HepG2 (cell line): Measurements from ENCODE around the gene HECTD2. TPM values are rescaled to one million over a fixed set of nuclear protein-coding genes. Genes with fewer than 3 reads are reported as not detected.

Experiments
- ATAC-seq: fragments of 200-7000 bp; cut with Tn5 transposase; 3 replicates; pipeline ENCODE4 v1.9.1; 2020; ENCODE audit warnings: mild to moderate bottlenecking, moderate library complexity
- BruUV-seq: library from RNA; stranded (reverse); fragments of 400-500 nt; replicated peaks from 2 replicates; lab custom pipeline; 2021; lab: Mats Ljungman, UMichigan
- CTCF ChIA-PET: fragments of 300-600 bp; formaldehyde crosslinking; extraction: SDS; loops from one replicate; lab custom pipeline; 2021; ENCODE audit warnings: low total read pairs, inconsistent platforms, low intra/inter-chr PET ratio; lab: Yijun Ruan, JAX
- POLR2A ChIA-PET: fragments of 350-600 bp; sonication (Branson Sonifier 250); formaldehyde crosslinking; loops from one replicate; lab custom pipeline; 2020; ENCODE audit warnings: antibody characterized with exemption, inconsistent platforms; lab: Yijun Ruan, JAX
- DNase-seq: peaks from one replicate; pipeline ENCODE4 v3.0.0-alpha.2; 2015; ENCODE audit warnings: low spot score
- FAIRE-seq: peaks from 3 replicates; lab custom pipeline; 2011; peaks lifted over from hg19 to GRCh38; lab: Jason Lieb, UNC
- H2AFZ ChIP-seq: one replicate; pipeline ENCODE4 v1.6.1; 2011; ENCODE audit warnings: low read length, inconsistent platforms
- H3K27ac ChIP-seq: fragments of 300-600 bp; 3 replicates; pipeline ENCODE4 v1.8.0; 2011; ENCODE audit warnings: mixed run types, mild to moderate bottlenecking, mixed read lengths, low read length, inconsistent platforms; ENCODE audit not compliant: insufficient read depth; ENCODE audit errors: extremely low read length
- H3K27me3 ChIP-seq, 2 experiments: fragments of 200-600 bp in 1 of 2; 2 replicates in 1 of 2; 3 replicates in 1 of 2; pipeline versions ENCODE4 v1.6.0 to v1.8.0; 2011; ENCODE audit warnings: low read length in 2 of 2, mild to moderate bottlenecking in 2 of 2, moderate library complexity in 2 of 2, inconsistent platforms in 1 of 2; ENCODE audit not compliant: insufficient read depth in 2 of 2, control insufficient read depth in 1 of 2
- H3K36me3 ChIP-seq, 2 experiments: fragments of 200-600 bp in 1 of 2; replicated peaks in 1 of 2; 2 replicates in 1 of 2; 3 replicates in 1 of 2; pipeline versions ENCODE4 v1.5.1 to v1.8.0; 2011; ENCODE audit warnings: low read length in 2 of 2, inconsistent platforms in 1 of 2; ENCODE audit not compliant: insufficient read depth in 2 of 2, control insufficient read depth in 1 of 2
- H3K4me1 ChIP-seq: 2 replicates; pipeline ENCODE4 v1.5.1; 2012; ENCODE audit warnings: low read length, inconsistent platforms; ENCODE audit not compliant: insufficient read depth
- H3K4me2 ChIP-seq: 2 replicates; pipeline ENCODE4 v1.6.0; 2011; ENCODE audit warnings: low read depth, low read length, inconsistent platforms
- H3K4me3 ChIP-seq, 3 experiments: fragments of 200-600 bp in 1 of 3; sonication (generic), shearing (Covaris generic) in 1 of 3; replicated peaks in 1 of 3; 2 replicates each; pipeline ENCODE4 v1.5.1; 2011 to 2016; ENCODE audit warnings: low read length in 3 of 3, inconsistent platforms in 2 of 3, low read depth in 2 of 3, mild to moderate bottlenecking in 2 of 3, control low read depth in 1 of 3, mixed read lengths in 1 of 3; ENCODE audit not compliant: insufficient read depth in 1 of 3
- H3K79me2 ChIP-seq: one replicate; pipeline ENCODE4 v1.6.1; 2011; ENCODE audit warnings: low read length, inconsistent platforms; ENCODE audit not compliant: insufficient read depth
- H3K9ac ChIP-seq: 2 replicates; pipeline ENCODE4 v1.6.0; 2011; ENCODE audit warnings: mild to moderate bottlenecking, low read depth, low read length, inconsistent platforms; ENCODE audit not compliant: insufficient read depth
- H3K9me3 ChIP-seq: 2 replicates; pipeline ENCODE4 v1.5.1; 2012; ENCODE audit warnings: mild to moderate bottlenecking, low read length
- H4K20me1 ChIP-seq: 2 replicates; pipeline ENCODE4 v1.6.0; 2011; ENCODE audit warnings: inconsistent platforms, mild to moderate bottlenecking, low read length, moderate library complexity; ENCODE audit not compliant: insufficient read depth
- BORCS8-MEF2B ChIP-seq: sonication (generic); formaldehyde crosslinking; IDR thresholded peaks from 2 replicates; pipeline ENCODE4 v1.8.0; 2022; ENCODE audit warnings: mild to moderate bottlenecking, missing genetic modification reagents
- FOXO1 ChIP-seq: sonication (generic); formaldehyde crosslinking; IDR thresholded peaks from 2 replicates; pipeline ENCODE4 v1.4.0; 2020; ENCODE audit warnings: missing genetic modification reagents
- KAT2B ChIP-seq: fragments of 150-350 bp; IDR thresholded peaks from 2 replicates; pipeline ENCODE4 v1.6.1; 2014; ENCODE audit warnings: low read depth, low read length, borderline replicate concordance
- MLXIP ChIP-seq: sonication (generic); formaldehyde crosslinking; IDR thresholded peaks from 2 replicates; pipeline ENCODE4 v1.9.0; 2021; ENCODE audit warnings: missing genetic modification reagents, borderline replicate concordance
- PCBP2 ChIP-seq: fragments of 200-400 bp; formaldehyde crosslinking; optimal IDR thresholded peaks from 2 replicates; pipeline ENCODE3; 2018; ENCODE audit warnings: low read length, low read depth; ENCODE audit not compliant: poor library complexity, severe bottlenecking
- PHF5A ChIP-seq: IDR thresholded peaks from one replicate; pipeline ENCODE4 v1.6.1; 2018; ENCODE audit warnings: low read depth, missing genetic modification reagents; ENCODE audit not compliant: unreplicated experiment
- RFXANK ChIP-seq: IDR thresholded peaks from 2 replicates; pipeline ENCODE4 v1.6.1; 2016
- SMARCE1 ChIP-seq: fragments of 450-650 bp; IDR thresholded peaks from 2 replicates; pipeline ENCODE4 v1.6.1; 2017; ENCODE audit warnings: borderline replicate concordance
- ZMYM4 ChIP-seq: sonication (generic); formaldehyde crosslinking; IDR thresholded peaks from 2 replicates; pipeline ENCODE4 v1.8.1; 2023; ENCODE audit warnings: mild to moderate bottlenecking, missing genetic modification reagents
- ZNF441 ChIP-seq: sonication (generic); formaldehyde crosslinking; IDR thresholded peaks from 2 replicates; pipeline ENCODE4 v1.7.0; 2021; ENCODE audit warnings: missing genetic modification reagents, borderline replicate concordance
- ZNF589 ChIP-seq: sonication (generic); formaldehyde crosslinking; conservative IDR thresholded peaks from 2 replicates; pipeline ENCODE4 v1.8.0; 2022; ENCODE audit warnings: mild to moderate bottlenecking, moderate library complexity, missing genetic modification reagents
- ZNF687 ChIP-seq: sonication (generic); formaldehyde crosslinking; IDR thresholded peaks from 2 replicates; pipeline ENCODE4 v1.5.1; 2020; ENCODE audit warnings: mild to moderate bottlenecking, missing genetic modification reagents, moderate library complexity
- WGBS: methylation state at CpG from one replicate; pipeline ENCODE4 v1.1.6; 2017; ENCODE audit warnings: low lambda C conversion rate; 5-methylcytosine and 5-hydroxymethylcytosine counted together
- in situ Hi-C: cut with HindIII; loops from 2 replicates; pipeline ENCODE4 v1.10.0; 2017; ENCODE audit warnings: low pct_unique_long_range_greater_than_20kb; ENCODE audit not compliant: extremely low pct_ligation_motif_present
- intact Hi-C: fragments of 100-400 bp; cut with micrococcal nuclease; formaldehyde crosslinking; loops from one replicate; pipeline ENCODE4 v1.10.0; 2022; ENCODE audit not compliant: unreplicated experiment
- polyA plus RNA-seq, 8 experiments: library from polyadenylated mRNA; depleted of rRNA in 3 of 8; stranded (reverse) in 7 of 8; unstranded in 1 of 8; fragments of >200 nt; fragmentation: Illumina TruSeq in 4 of 8; extraction: Trizol in 4 of 8; gene quantifications; 2 replicates each; pipeline versions ENCODE4 v1.2.1 to v1.2.3, GENCODE V29; 2011 to 2016; ENCODE audit warnings: low read depth in 4 of 8, missing spikeins in 1 of 8, mixed read lengths in 1 of 8; ENCODE audit not compliant: insufficient read depth in 1 of 8
- total RNA-seq, 5 experiments: library from RNA; depleted of rRNA; stranded (reverse); fragments of >200 nt; fragmentation: Illumina TruSeq; extraction: Trizol; gene quantifications; 2 replicates each; pipeline ENCODE4 v1.2.3, GENCODE V29; 2016; ENCODE audit warnings: low read depth in 1 of 5
- TF ChIP-seq, protein P1 (sequence below): sonication (generic); formaldehyde crosslinking; IDR thresholded peaks from 2 replicates; pipeline ENCODE4 v1.4.0; 2020; ENCODE audit warnings: missing genetic modification reagents

The HECTD2 gene
- total and polyA plus RNA-seq, 2 of the 13 experiments (the other 11 are each of a cell fraction or from before 2014, with no cell fraction given), result 3.2 to 5.2 TPM

DNA sequence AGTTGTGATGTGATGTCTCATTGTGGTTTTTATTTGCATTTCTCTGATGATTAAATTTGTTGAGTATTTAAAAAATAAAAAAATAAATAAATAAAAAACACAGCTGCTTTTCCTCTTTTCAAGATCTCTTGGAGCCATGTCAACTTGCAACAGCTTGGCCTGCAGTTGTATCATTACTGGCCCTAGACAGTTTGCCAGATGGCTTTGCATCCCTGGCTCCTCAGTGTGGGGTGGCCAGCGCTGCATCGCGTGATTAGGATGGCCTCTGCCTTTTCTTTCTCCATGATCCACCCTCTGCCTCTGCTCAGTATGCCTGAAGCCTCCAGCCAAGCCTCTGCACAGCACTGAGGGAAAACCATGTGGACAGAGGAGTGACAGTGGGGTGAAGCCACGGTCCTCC, 126.0 kb downstream of the HECTD2 start:
- in situ Hi-C loops, result no loop called here
- Histone ChIP-seq H3K9me3 (no peaks in the 10 kb centered on the region), H3K79me2 (no peaks in the 10 kb centered on the region), H3K4me3 (no peak overlapping the region), H3K4me2 (no peak overlapping the region), H3K27ac (no peak overlapping the region), H3K4me1 (peaks cover 8% of the 10 kb centered on the region; the same call in 1 of the 2 replicates), H3K27me3 (no peaks in the 10 kb centered on the region), H3K9ac (no peak overlapping the region), H3K36me3 (no peaks in the 10 kb centered on the region), H2AFZ (no peak overlapping the region), H4K20me1 (no peaks in the 10 kb centered on the region)
- intact Hi-C loops, result no loop called here
- no TSS peak for BruUV-seq
- ATAC-seq, result no peak
- no peak for TF ChIP-seq PCBP2
- TF ChIP-seq PHF5A (CRISPR knock-in tag), result no peak
- no peak for TF ChIP-seq KAT2B
- no peak for TF ChIP-seq FOXO1 (CRISPR knock-in tag)
- TF ChIP-seq SMARCE1, result no peak
- no peak for TF ChIP-seq RFXANK (CRISPR knock-in tag)
- 22% methylated on average over 4 of the region's 4 CpGs for WGBS
- DNase-seq, result no peak
- ChIA-PET CTCF (no interaction called here), POLR2A (no interaction called here)
- no peak for FAIRE-seq

- Histone ChIP-seq H4K20me1 (no peaks in the 10 kb centered on the region), H3K27ac (no peak overlapping the region), H3K4me2 (no peak overlapping the region), H3K4me1 (peaks cover 8% of the 10 kb centered on the region; the same call in 1 of the 2 replicates), H3K36me3 (no peaks in the 10 kb centered on the region), H3K9me3 (no peaks in the 10 kb centered on the region), H2AFZ (no peak overlapping the region), H3K79me2 (no peaks in the 10 kb centered on the region), H3K4me3 (no peak overlapping the region), H3K9ac (no peak overlapping the region), H3K27me3 (no peaks in the 10 kb centered on the region; a peak in 2 of 5 replicates)
- WGBS, result 0% methylated on average over 2 of the region's 2 CpGs
- FAIRE-seq, result no peak
- CTCF ChIA-PET, result no interaction called here
- ATAC-seq, result no peak
- POLR2A ChIA-PET, result no interaction called here
- DNase-seq, result no peak
- intact Hi-C loops (no loop called here), in situ Hi-C loops (no loop called here)
- no TSS peak for BruUV-seq
- TF ChIP-seq ZMYM4 (CRISPR knock-in tag) (no peak), ZNF687 (no peak), ZNF441 (no peak), ZNF589 (CRISPR knock-in tag) (no peak), MLXIP (no peak), BORCS8-MEF2B (CRISPR knock-in tag) (no peak)
- TF ChIP-seq, protein P1, sequence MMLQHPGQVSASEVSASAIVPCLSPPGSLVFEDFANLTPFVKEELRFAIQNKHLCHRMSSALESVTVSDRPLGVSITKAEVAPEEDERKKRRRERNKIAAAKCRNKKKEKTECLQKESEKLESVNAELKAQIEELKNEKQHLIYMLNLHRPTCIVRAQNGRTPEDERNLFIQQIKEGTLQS, result no peak
Observed at GRCh38 chr10:91536733-91537132, 126.6 kb downstream of the HECTD2 start.
